Astrocyte (in vitro differentiated cells and primary cell): ENCODE results near the gene NKAIN2.

Experiments used
- CTCF ChIP-seq: IDR thresholded peaks from 2 replicates; pipeline ENCODE4 v1.5.1; 2011; ENCODE audit warnings: low read depth, mild to moderate bottlenecking, inconsistent platforms, low read length, moderate library complexity; ENCODE audit not compliant: insufficient read depth
- EZH2 ChIP-seq: IDR thresholded peaks from 2 replicates; pipeline ENCODE4 v1.6.1; 2012; ENCODE audit warnings: mild to moderate bottlenecking, low read length, inconsistent platforms; ENCODE audit not compliant: insufficient read depth

DNA sequence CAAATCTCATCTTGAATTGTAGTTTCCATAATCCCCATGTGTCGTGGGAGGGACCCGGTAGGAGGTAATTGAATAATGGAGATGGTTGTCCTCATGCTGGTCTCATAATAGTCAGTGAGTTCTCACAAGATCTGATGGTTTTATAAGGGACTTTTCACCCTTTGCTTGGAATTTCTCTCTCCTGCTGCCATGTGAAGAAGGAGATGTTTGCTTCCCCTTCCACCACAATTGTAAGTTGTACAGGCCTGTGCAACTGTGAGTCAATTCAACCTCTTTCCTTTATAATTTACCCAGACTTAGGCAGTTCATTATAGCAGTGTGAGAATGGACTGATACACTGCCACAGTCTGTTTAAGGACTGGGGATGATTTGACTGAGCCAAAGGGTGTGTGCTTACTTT is 44.7 kb downstream of the NKAIN2 start:
- TF ChIP-seq CTCF (no peak), EZH2 (no peak)
